Endothelial cell (in vitro differentiated cells): Measurements from ENCODE around the gene GSTA4. TPM values are rescaled to one million over a fixed set of nuclear protein-coding genes. Genes with fewer than 3 reads are reported as not detected.

Experiments
- DNase-seq: peaks from one replicate; pipeline ENCODE4 v3.0.0; 2021; ENCODE audit warnings: low spot score
- H3K27ac Mint-ChIP-seq: one replicate; pipeline ENCODE4 v1.8.0; 2021; ENCODE audit warnings: mixed read lengths, inconsistent platforms; ENCODE audit not compliant: unreplicated experiment
- H3K27me3 Mint-ChIP-seq: one replicate; pipeline ENCODE4 v1.8.0; 2021; ENCODE audit warnings: mild to moderate bottlenecking, moderate library complexity, mixed read lengths, inconsistent platforms; ENCODE audit not compliant: unreplicated experiment
- H3K36me3 Mint-ChIP-seq: one replicate; pipeline ENCODE4 v1.8.0; 2021; ENCODE audit warnings: mild to moderate bottlenecking, low read depth, mixed read lengths, inconsistent platforms; ENCODE audit not compliant: unreplicated experiment
- H3K4me1 Mint-ChIP-seq: one replicate; pipeline ENCODE4 v1.8.0; 2021; ENCODE audit warnings: mild to moderate bottlenecking, mixed read lengths, inconsistent platforms; ENCODE audit not compliant: unreplicated experiment
- H3K4me3 Mint-ChIP-seq: one replicate; pipeline ENCODE4 v1.8.0; 2021; ENCODE audit warnings: mild to moderate bottlenecking, mixed read lengths, inconsistent platforms; ENCODE audit not compliant: unreplicated experiment
- H3K9me3 Mint-ChIP-seq: one replicate; pipeline ENCODE4 v1.8.0; 2021; ENCODE audit warnings: mixed read lengths, inconsistent platforms; ENCODE audit not compliant: unreplicated experiment
- total RNA-seq: library from RNA; stranded (reverse); fragmentation: NEBNext Ultra II Directional; extraction: Animal tissue kit (Norgen Biotek cat#: 25700); gene quantifications from one replicate; pipeline ENCODE4 v1.2.1, GENCODE V29; 2021; ENCODE audit not compliant: unreplicated experiment
- TF ChIP-seq, protein P1 (sequence below): fragments of 200-600 bp; sonication (generic); IDR thresholded peaks from one replicate; pipeline ENCODE4 v1.5.0; 2021; ENCODE audit warnings: antibody characterized with exemption; ENCODE audit not compliant: unreplicated experiment

The GSTA4 gene
- total RNA-seq, 1 donor from 2014 or later = 16.2 TPM

DNA sequence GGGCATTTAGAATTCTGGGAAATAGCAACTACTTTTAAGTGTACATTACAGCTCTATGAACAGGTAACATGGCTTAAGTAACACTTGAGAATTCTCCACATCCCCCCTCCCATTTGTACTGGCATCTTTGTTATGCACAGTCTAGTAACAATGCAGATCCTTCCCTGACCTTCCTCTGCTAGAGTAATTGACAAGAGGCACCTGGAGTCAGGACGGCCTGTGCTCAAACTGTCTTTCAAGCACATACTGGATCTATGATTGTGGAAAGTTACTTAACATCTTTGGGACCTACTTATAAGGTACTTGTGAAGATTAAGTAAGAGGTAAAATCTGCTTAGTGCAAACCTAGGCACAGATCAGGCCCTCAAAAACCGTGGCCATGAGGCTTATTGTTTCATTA, 63.7 kb downstream of the GSTA4 start:
- no peak overlapping the region for H3K27ac Mint-ChIP-seq
- peaks cover 7% of the 10 kb centered on the region for H3K4me1 Mint-ChIP-seq
- H3K27me3 Mint-ChIP-seq = no peaks in the 10 kb centered on the region
- no peak for DNase-seq
- H3K36me3 Mint-ChIP-seq = no peaks in the 10 kb centered on the region
- no peaks in the 10 kb centered on the region for H3K9me3 Mint-ChIP-seq
- no peak overlapping the region for H3K4me3 Mint-ChIP-seq
- TF ChIP-seq, protein P1, sequence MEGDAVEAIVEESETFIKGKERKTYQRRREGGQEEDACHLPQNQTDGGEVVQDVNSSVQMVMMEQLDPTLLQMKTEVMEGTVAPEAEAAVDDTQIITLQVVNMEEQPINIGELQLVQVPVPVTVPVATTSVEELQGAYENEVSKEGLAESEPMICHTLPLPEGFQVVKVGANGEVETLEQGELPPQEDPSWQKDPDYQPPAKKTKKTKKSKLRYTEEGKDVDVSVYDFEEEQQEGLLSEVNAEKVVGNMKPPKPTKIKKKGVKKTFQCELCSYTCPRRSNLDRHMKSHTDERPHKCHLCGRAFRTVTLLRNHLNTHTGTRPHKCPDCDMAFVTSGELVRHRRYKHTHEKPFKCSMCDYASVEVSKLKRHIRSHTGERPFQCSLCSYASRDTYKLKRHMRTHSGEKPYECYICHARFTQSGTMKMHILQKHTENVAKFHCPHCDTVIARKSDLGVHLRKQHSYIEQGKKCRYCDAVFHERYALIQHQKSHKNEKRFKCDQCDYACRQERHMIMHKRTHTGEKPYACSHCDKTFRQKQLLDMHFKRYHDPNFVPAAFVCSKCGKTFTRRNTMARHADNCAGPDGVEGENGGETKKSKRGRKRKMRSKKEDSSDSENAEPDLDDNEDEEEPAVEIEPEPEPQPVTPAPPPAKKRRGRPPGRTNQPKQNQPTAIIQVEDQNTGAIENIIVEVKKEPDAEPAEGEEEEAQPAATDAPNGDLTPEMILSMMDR = no peak

DNA sequence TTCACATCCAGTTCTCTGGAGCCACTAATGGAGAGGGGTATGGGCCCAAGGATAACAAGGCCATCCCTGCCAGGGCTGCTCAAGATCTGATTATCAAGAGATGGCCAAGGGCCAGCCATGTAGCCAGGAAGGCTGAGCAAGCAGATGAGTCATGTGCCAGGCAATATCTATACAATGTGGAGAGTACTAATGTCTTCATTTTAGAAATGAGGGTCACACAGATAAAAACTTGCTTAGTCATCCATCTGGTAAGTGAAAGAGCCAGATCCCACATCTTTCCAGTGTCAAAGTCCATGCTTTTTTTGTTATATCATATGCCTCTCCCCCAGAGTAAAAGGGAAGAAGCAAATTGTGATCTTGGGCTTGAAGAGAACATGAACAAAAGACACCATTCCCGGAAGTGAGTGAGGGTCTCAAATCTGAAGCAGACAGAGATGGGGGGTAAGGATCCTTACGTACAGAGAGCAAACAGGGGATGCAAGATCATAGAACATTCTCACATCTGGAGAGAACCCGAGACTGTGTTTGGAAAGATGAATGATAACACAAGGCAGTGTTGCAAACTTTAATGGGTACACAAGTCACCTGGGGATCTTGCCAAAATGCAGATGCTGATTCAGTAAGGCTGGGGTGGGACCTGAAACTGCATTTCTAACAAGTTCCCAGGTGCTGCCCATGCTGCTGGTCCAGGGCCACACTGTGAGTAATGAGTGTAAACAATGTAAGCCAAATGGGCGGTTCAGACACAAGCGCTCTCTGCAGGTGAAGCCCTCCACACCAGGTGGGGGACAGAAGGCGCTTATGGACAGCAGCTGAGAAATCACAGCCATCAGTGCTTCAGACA, 65.5 kb downstream of the GSTA4 start:
- no peak overlapping the region for H3K4me3 Mint-ChIP-seq
- H3K27ac Mint-ChIP-seq = no peak overlapping the region
- no peaks in the 10 kb centered on the region for H3K27me3 Mint-ChIP-seq
- peaks cover 7% of the 10 kb centered on the region for H3K4me1 Mint-ChIP-seq
- DNase-seq = no peak
- H3K9me3 Mint-ChIP-seq = no peaks in the 10 kb centered on the region
- no peaks in the 10 kb centered on the region for H3K36me3 Mint-ChIP-seq
- TF ChIP-seq, protein P1 = no peak

Other genes with a start within 250 kb of the GSTA4 start
- gene GSTA2, start 231.8 kb downstream of the GSTA4 start, total RNA-seq = not detected
- gene GSTA1, start 191.5 kb downstream of the GSTA4 start, total RNA-seq = 1.1 TPM
- gene GSTA5, start 154.5 kb downstream of the GSTA4 start, total RNA-seq = not detected
- not detected for gene GSTA3, start 85.6 kb downstream of the GSTA4 start, total RNA-seq
- 17.5 TPM for gene CILK1, start 66.5 kb upstream of the GSTA4 start, total RNA-seq
- 61.5 TPM for gene FBXO9, start 70.1 kb upstream of the GSTA4 start, total RNA-seq
- gene GCM1, start 153.6 kb upstream of the GSTA4 start, total RNA-seq = not detected